IMR-90 (cell line): ENCODE results near the gene MOB2.

Experiments
- CTCF ChIP-seq: conservative IDR thresholded peaks from 2 replicates; pipeline ENCODE4 v1.5.1; 2012; ENCODE audit warnings: mild to moderate bottlenecking, low read depth, low read length, improper control_type of control experiment
- FOS ChIP-seq: fragments of 150-350 bp; IDR thresholded peaks from 2 replicates; pipeline ENCODE4 v1.6.1; 2016; ENCODE audit warnings: low read depth, low read length
- POLR2A ChIP-seq: IDR thresholded peaks from 2 replicates; pipeline ENCODE4 v1.6.1; 2012; ENCODE audit warnings: mild to moderate bottlenecking, low read depth, low read length
- RAD21 ChIP-seq: IDR thresholded peaks from 2 replicates; pipeline ENCODE4 v1.6.1; 2012; ENCODE audit warnings: low read length, improper control_type of control experiment
- RFX5 ChIP-seq: IDR thresholded peaks from 2 replicates; pipeline ENCODE4 v1.8.0; 2012; ENCODE audit warnings: low read depth, mild to moderate bottlenecking, low read length, moderate library complexity

- TF ChIP-seq CTCF (peak; percentile 23; the same call in 1 of the 2 replicates), RAD21 (no peak), POLR2A (no peak), FOS (no peak), RFX5 (no peak)
These were observed 28.0 kb downstream of the MOB2 start for GRCh38 chr11:1458340-1459218.
